WI38 (cell line): Measurements from ENCODE around the gene RILPL1.
"Not testable (repeated sequence)": the region's sequence is repeated elsewhere in the genome, so short reads cannot be mapped to it uniquely, and the experiment has no call there.

Experiments
- H3K4me3 ChIP-seq: 2 replicates; pipeline ENCODE4 v1.5.1; 2011; ENCODE audit warnings: low read depth, mild to moderate bottlenecking, control low read depth, low read length
- CTCF ChIP-seq: IDR thresholded peaks from 2 replicates; pipeline ENCODE4 v1.5.1; 2012; ENCODE audit warnings: low read depth, mild to moderate bottlenecking, control low read depth, low read length

The RILPL1 gene

GRCh38 chr12:123499332-123499731, 34.2 kb downstream of the RILPL1 start:
- no peak for TF ChIP-seq CTCF
- H3K4me3 ChIP-seq: no peak overlapping the region

- H3K4me3 ChIP-seq: no peak overlapping the region
- no peak for TF ChIP-seq CTCF
Observed at GRCh38 chr12:123498126-123498825, 35.2 kb downstream of the RILPL1 start.

GRCh38 chr12:123497065-123497464, 36.5 kb downstream of the RILPL1 start:
- no peak for TF ChIP-seq CTCF
- no peak overlapping the region for H3K4me3 ChIP-seq

- no peak overlapping the region for H3K4me3 ChIP-seq
- TF ChIP-seq CTCF: no peak
Observed at GRCh38 chr12:123494124-123494851, 39.2 kb downstream of the RILPL1 start.

GRCh38 chr12:123492339-123493039, 41.0 kb downstream of the RILPL1 start:
- H3K4me3 ChIP-seq: not testable (repeated sequence)

GRCh38 chr12:123491481-123491880, 42.0 kb downstream of the RILPL1 start:
- TF ChIP-seq CTCF: no peak
- no peak overlapping the region for H3K4me3 ChIP-seq

- TF ChIP-seq CTCF: no peak
- no peak overlapping the region for H3K4me3 ChIP-seq
Observed at GRCh38 chr12:123491056-123491455, 42.5 kb downstream of the RILPL1 start.
